Nucleus accumbens (tissue), 56 donors: ENCODE data around the gene NEGR1.

Source experiments
- DNase-seq, 56 donors: peaks; one replicate each; lab custom pipeline; 2025; lab: John Stamatoyannopoulos, UW

Gene NEGR1

DNA sequence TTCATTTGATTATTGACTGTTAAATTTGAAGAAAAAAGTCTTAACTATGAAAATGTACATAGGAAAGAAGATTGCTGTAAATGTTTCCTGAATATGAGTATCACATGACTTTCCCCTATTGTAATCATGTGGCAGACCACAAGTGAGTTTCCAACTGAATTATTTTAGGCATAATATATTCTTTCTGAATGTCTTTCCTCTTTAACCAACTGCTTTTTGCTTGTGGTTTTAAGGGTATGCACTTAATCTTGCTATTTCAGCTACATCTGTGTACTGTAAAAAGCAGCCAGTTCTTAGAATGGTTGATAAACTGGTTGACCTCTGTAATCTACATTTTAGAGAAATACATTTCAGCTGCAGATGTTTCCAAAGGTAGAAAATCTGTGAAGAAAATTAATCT is 400.7 kb downstream of the NEGR1 start:
- DNase-seq, result no peak

DNA sequence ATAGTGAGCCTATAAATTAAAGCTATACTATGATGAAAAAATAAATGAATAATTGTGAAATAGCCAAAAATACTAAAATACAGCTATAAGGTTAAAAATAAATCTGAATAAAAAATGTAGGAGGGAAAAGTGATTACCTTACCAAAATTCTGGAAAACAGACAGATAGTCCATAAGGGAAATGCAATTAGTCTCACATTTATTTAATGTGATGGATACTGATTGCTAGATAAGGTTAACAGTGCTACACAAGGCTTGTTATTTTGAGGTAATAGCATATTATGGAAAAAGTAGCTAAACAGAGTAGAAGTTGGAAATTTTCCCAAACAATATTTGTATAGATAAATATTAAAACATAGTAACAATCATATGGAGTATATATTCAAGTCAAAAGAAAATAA is 413.0 kb downstream of the NEGR1 start:
- no peak for DNase-seq

DNA sequence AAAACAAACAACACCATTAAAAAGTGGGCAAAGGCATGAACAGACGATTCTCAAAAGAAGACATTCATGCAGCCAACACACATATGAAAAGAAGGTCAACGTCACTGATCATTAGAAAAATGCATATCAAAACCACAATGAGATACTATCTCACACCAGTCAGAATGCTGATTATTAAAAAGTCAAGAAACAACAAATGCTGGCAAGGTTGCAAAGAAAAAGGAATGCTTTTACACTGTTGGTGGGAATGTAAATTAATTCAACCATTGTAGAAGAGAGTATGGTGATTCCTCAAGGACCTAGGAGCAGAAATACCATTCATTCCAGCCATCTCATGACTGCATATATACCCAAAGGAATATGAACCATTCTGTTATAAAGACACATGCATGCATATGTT is 419.6 kb downstream of the NEGR1 start:
- no peak for DNase-seq

DNA sequence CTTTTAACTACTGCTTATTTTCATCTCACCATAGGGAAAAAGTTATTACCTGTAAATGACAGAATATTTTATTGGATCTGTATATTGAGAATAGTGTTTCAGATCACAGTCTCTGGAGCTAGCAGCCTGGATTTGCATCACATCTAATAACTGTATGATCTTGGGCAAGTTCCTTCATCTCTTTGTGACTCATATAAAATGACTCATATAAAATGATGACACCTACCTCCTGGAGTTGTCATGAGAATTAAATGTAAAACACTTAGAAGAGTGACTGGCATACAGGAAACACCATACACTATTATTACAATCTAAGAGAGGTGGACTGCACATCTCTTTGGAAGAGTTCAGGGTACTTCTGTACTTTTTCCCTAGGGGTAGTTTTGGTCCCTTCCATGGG is 421.3 kb downstream of the NEGR1 start:
- DNase-seq, result peak in 2 of 56 donors; percentile 6 to 8

DNA sequence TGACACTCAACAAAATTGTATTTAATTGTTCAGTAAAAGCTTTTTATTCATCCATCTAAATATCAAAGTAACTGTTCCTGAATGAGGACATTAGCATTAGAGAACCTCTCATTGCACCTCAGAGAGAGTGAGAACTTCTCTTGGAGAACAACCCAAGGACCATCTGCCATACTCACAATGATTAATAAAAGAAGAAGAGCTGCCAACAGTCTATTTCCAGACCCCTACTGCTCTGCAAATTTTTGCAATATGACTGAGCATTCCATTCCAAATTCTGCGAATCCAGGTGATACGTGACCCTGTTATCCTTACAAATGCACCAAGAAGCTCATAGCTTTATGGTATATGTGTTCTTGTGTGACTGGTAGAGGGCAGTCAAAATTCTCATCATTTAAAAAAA is 422.5 kb downstream of the NEGR1 start:
- DNase-seq, result no peak

DNA sequence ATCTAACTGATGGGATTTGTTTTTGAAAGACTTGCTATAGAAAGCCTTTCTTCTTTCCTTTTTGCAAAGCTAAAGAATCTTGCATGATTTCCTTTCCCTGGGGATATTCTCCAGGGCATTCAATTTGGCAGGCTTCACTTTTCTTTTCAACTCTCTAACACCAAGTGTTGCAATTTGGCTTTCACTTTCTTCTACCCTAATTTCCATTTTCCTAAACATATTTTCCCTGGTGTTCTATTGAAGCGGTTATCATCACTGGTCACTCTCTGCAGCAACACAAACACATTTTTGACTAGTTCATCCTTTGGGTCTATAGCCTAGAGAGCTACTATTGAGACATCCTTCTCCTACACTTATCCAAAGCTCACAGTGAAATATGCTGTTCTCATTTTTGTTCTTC is 424.5 kb downstream of the NEGR1 start:
- DNase-seq, result no peak

DNA sequence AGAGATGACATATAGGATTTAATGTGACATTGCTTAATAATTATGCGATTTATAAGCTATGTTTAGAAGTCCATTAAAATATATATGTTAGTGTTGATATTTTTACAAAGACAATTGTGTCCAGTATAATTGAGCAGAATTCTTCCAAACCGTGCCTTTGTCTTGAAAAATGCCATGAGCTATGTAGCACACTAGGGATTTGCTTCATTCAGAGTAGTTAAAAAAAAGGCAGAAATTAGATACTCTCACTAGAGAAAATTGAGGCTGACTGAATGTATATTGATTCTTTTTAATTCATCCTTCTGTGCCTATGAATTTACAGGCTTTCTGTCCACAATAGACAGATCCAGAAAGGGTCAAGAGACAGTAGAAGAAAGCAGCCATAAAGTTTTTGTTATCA is 429.0 kb downstream of the NEGR1 start:
- DNase-seq, result no peak

DNA sequence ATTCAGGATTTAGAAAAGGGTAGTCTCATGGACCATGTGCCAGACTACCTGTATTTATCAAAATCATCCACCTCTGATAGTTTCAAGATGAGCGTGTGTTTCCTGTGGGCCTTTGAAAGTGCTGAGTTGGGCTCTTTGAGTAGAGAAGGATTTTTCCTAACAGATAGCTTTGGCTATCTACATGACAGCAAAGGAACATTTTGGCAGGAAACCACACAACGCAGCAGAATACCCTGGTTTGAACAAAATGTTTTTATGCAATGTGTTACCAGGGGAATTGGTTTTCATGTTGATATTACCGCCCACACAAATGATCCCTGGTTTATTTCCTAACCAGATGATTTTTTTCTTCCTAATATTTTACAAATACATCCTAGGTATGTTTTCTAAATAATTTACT is 431.4 kb downstream of the NEGR1 start:
- DNase-seq, result no peak

DNA sequence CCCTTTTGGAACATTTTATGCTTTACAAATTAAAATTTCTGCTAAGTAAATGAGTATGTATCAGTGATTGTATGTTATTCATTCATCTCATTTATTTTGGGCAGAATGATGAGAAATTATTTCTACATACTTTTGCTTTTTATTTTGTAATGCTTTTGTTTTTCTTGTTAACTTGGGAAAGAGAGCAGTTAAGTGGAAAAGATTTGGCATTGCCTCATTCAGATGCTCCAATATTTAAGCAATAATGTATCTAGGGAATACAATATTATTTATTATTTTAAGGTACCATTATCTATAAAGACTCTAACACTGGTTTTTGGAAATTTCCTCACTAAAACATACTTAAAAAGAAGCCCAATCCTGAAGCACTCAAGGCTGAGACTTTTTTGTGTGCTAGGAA is 431.8 kb downstream of the NEGR1 start:
- DNase-seq, result no peak

DNA sequence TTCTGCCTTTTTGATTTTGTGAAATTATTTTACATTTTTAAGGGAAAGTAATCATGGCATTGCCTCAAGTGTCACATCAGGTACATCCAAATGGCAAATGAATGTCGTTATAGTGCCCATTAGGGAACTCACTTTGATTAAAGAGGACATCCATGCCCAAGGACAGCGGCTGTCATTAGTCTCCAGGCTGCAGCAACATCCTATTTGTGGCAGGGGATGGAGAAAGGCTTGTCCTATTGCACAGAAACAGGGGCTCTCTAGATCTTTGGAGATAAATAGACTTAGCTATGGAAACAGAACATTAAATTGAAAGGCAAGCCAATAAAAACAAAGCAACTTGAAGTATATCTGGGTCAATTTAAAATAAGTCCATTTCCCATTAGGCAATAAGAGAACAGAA is 439.3 kb downstream of the NEGR1 start:
- DNase-seq, result no peak

DNA sequence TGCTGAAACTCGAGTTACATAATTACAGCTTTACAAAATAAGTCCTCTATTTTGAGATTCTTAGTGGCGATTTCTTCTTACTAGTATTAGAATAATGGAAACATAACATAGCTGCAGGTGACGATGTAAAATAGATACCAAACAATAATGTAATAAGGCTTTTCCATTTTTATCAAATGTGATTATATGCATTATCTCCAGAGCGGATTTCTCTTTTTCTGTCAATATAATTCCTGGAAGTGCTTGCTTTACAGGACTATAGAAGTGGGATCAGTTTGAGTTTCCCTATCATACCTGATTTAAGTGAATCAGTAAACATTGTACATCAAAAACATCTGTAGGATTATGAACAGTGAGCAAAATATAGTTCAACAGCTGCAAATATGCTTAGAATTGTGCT is 442.5 kb downstream of the NEGR1 start:
- DNase-seq, result no peak

DNA sequence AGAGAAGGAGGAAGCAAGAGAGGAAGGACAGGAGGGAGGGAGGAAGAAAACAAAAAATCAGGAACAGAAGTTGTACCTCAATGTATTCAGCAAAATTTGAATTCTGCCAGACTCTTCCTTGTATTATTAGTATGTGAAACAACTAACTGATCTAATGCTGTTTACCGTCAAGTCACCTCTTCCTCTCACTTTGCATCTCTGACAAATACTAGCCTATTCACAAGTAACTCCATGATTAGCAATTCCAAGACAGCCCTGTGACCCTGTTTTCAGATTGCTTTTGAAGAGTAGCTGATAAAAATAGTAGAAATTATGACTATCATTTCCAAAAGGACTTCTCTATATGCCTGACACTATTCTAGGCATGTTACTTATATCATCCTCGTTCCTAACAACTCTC is 445.4 kb downstream of the NEGR1 start:
- DNase-seq, result no peak

DNA sequence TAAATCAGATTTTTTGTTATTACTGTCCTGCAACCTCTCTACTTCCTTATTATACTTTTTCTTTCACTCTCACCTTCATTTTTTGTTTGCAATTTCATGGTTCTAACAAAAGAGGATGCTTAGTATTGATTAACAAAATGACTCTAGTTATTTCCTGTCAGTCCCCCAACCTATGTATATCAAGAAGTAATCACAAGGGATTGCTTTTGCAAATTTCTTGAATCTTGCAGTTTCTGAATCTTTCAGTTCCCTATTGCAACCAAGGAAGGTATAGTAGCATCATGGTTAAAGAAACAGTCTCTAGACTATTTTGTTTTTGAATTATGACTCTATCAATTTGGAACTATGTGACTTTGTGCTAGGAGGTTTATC is 446.9 kb downstream of the NEGR1 start:
- no peak for DNase-seq

DNA sequence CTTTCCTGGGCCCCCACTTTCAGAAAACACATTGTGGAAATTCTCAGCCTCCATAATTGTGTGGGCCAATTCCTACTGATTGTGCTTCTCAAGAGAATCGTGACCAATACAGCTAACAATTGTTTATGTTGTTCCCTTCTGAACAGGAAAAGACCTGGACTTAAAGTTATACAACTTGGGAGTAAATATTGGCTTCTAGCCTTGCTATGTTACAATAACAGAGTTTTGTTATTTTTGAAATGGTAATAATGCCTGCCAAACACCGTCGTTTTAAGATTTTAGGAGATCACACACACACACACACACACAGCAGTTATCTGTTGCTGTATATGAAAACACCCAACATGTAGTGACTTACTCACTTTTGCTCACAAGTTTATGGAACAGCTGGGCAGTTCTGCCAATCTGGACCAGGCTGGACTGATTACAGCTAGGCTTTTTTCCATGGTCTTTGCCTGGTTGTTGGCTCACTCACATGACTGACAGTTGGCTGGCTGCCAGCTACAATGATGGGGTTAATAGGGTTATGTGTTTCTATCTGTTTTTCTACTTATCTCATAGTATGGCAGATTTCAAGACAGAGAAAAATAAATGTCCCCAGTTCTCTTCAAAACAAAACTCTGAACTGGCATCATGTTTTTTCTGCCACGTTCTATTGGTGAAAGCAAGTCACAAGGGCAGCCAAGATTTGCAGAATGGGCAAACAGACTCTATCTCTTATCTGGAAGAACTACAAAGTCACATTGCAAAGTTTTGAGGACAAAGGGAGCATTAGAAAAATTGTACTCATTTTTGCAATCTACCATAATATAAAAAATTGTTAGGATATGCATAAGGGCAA is 447.5 kb downstream of the NEGR1 start:
- peak in 5 of 56 donors; percentile 5 to 34 (median 9) for DNase-seq

DNA sequence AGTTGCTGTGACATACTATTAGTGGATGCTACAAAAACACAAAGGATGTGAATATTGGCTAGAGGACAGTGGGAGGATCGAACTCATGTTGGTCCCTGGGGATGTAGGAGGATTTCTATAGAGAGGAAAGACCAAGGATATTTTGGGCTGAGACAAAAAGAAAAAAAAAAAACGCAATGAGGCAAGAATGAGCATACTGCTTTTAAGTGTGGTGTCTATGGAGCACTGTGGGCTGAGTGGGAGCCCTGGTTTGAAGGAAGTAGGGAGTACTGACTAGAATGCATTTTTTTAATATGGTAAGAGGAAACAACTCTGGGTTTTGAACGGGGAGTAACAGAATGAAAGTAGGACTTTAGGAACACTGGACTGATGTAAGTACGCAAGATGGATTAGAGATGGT is 450.7 kb downstream of the NEGR1 start:
- DNase-seq, result no peak

DNA sequence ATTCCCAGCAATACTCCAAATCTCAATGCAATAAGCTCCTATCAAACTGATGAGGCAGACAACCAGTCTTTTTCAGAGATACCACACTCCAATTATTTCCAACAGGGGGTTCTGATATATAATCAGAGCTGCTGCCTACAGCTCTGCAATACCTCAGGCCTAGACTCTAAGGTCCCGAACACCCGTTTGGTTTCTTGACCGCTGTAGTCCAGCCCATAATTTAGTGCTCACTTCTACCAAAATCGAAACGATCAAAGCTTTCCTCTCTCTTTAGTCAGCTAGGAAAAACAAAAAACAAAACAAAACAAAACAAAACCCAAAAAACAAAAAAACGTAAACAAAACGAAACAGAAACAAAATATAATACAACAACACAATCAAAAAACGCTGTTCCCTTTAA is 453.0 kb downstream of the NEGR1 start:
- DNase-seq, result no peak

DNA sequence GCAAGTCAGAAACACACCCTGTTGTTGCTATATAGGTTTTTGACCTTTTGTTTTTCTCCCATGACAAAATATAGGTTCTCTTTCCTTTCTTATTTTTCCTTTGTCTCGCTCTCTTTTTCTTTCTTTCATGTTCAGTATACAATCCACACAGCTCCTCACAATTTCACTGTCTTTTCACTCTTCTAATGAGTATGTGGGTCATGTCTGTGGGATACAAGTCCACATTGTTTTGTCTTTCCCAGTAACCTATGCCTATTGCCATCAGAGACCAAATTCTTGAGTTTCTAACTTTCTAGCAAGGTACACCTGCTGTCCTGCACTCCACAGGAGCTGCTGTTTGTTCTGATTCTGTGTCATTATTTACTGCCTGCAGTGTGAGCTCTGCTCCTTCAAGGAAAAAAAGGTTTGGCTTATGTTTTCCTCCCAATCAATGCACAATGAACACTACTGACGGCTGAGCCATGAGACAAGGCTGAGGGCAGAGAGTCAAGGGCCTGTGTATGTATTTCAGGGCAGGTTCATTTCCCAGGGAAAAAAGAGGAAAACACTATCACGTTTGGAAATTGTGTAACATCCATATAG is 453.8 kb downstream of the NEGR1 start:
- peak in 21 of 56 donors; percentile 2 to 42 (median 16) for DNase-seq

DNA sequence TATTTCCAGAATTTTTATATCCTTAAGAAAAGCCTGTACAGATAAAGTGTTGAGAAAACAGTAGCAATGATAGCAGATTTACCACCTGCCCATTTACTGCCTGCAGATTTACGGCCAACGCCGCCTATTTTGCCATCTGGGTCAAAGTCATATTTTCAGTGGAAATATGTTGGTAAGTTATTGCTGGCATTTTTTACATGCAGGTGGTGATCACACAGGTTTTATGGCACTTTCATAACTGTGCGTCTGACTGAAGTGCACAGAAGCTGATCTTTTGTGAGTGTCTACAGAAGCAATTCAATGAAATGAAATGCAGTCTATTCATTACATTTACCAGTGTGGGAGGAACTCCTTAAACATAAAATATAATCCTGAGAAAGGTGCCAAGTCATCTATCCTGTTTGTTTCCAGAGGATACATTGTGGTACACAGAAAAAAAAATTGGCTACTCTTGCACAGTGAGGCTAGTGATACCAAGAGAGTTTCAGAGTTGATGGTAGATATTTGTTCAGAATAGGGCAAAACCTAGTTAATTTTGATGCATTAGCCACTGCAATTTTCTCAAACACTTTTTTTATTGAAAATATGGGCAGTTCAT is 458.5 kb downstream of the NEGR1 start:
- no peak for DNase-seq

DNA sequence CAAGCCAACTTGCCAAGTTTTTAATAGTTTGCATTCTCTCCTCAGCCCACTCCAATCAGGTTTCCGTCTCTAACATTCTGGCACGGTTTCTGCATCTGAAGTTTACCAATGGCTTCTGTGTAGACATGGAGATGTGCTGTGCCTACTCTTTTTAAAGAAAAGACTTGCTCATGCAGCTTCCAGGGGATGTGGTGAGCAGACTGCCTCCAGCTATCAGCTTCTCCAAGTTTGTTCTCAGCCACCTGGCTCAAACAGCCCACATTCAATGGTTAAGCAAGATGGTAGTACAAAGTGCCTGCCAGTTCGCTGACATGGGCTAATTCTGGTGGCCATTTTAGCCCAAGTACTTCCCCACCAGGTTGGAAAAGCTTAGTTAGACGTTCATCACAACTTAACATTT is 465.3 kb downstream of the NEGR1 start:
- no peak for DNase-seq

DNA sequence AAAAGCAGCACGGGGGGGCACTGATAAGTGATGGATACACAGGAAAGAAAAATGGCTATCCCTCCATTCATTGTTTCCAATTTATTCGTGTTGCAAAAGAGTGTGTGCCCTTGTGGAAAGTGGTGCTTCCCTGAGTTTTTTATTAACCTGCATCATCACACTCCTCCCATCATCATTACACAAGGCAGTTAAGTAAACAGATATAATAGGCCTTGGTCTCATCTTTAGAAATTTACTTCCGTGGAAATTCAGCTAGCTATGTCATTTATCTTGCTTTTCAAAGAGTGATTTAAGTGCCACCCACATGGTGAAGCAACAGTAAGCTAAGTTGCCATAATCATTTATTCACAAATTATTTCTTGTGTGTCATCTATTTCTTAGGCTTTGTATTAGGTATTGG is 473.3 kb downstream of the NEGR1 start:
- no peak for DNase-seq

DNA sequence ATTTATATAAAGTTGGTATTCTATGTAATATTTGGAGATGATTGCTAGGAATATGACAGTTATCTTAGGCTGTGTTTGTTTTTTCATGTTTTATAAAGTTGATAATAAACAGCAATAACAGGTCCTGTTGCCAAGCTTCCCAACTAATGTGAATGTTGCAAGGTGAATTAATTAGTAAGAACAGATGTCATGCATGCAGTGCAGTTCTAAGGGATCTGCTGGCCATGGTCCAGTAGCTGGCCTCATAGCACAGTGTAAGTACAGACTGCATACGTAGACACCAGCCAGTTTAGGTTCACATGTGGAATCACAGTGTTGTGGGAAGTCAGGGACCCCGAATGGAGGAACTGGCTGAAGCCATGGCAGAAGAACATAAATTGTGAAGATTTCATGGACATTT is 478.2 kb downstream of the NEGR1 start:
- no peak for DNase-seq

DNA sequence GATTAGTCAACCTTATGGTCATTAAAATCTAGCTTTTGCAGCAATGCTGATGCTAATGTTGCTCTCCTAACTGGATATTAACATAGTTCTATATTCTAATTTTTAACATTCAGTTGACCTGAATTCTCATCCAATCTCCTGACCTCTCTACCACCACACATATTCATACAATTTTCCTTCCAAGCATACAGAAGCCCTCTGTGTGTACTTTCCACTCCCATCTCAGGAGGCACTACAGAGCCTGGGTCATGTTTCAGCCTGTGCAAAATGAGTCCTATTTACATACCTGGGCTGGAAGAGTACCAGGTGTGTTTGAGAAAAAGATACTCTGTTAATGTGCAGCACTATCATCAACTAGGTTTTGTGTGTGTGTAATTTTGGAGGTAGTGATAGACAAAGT is 486.3 kb downstream of the NEGR1 start:
- no peak for DNase-seq
